Breast epithelium (tissue), 4 donors: ENCODE data around the gene CEP55. TPM values are rescaled to one million over a fixed set of nuclear protein-coding genes. Genes with fewer than 3 reads are reported as not detected.

Experiments used
- DNase-seq, 2 donors: peaks; one replicate each; pipeline ENCODE4 v3.0.0-alpha.2; 2019; ENCODE audit warnings: low spot score in 2 of 2
- H3K27ac ChIP-seq, 2 donors: fragments of 200-600 bp; sonication (generic) in 1 of 2; one replicate each; pipeline ENCODE4 v1.5.1; 2016 to 2019; ENCODE audit warnings: mild to moderate bottlenecking in 1 of 2
- H3K27me3 ChIP-seq, 2 donors: fragments of 200-600 bp; sonication (generic) in 1 of 2; one replicate each; pipeline versions ENCODE4 v1.5.1 to v1.6.0; 2017 to 2019; ENCODE audit warnings: control low read depth in 1 of 2, mild to moderate bottlenecking in 1 of 2
- H3K36me3 ChIP-seq: fragments of 200-600 bp; one replicate; pipeline ENCODE4 v1.5.1; 2019
- H3K4me1 ChIP-seq, 2 donors: fragments of 200-600 bp; sonication (generic); one replicate each; pipeline ENCODE4 v1.5.1; 2016 to 2019; ENCODE audit warnings: control low read depth in 1 of 2
- H3K4me3 ChIP-seq, 3 donors: fragments of 200-600 bp; sonication (generic); 1 replicate in 2 of 3; 2 replicates in 1 of 3; pipeline ENCODE4 v1.5.1; 2016 to 2019; ENCODE audit warnings: mild to moderate bottlenecking in 3 of 3, moderate library complexity in 2 of 3
- H3K9me3 ChIP-seq, 2 donors: fragments of 200-600 bp; sonication (generic) in 1 of 2; one replicate each; pipeline ENCODE4 v1.5.1; 2016 to 2019; ENCODE audit warnings: control low read depth in 1 of 2
- CTCF ChIP-seq, 3 donors: fragments of 450-650 bp; IDR thresholded peaks; one replicate each; pipeline ENCODE4 v1.5.1; 2016 to 2017; ENCODE audit warnings: antibody characterized with exemption in 3 of 3, mild to moderate bottlenecking in 3 of 3, moderate library complexity in 3 of 3
- POLR2A ChIP-seq: fragments of 450-650 bp; IDR thresholded peaks from one replicate; pipeline ENCODE4 v1.6.1; 2016; ENCODE audit warnings: antibody characterized with exemption, mild to moderate bottlenecking, moderate library complexity
- POLR2AphosphoS5 ChIP-seq, 3 donors: sonication (generic); formaldehyde crosslinking; IDR thresholded peaks; one replicate each; pipeline ENCODE4 v1.6.1; 2017; ENCODE audit warnings: antibody characterized with exemption in 3 of 3
- intact Hi-C: fragments of 100-400 bp; cut with DNase I; formaldehyde crosslinking; loops from one replicate; pipeline ENCODE4 v1.15.1; 2023; ENCODE audit warnings: low total_unique reads
- total RNA-seq, 3 donors: library from RNA; depleted of rRNA; stranded (reverse); fragments of >200 nt; gene quantifications; one replicate each; pipeline ENCODE4 v1.1.0, GENCODE V29; 2016

The CEP55 gene
- total RNA-seq, 3 donors from 2014 or later = 0.33 to 2.1 (median 0.73) TPM

- Histone ChIP-seq H3K4me3 (no peak overlapping the region), H3K27ac (peak overlapping the region; percentile 77 to 97), H3K4me1 (peaks cover 0 to 31% of the 10 kb centered on the region in 2 donors), H3K27me3 (no peaks in the 10 kb centered on the region), H3K36me3 (no peaks in the 10 kb centered on the region), H3K9me3 (no peaks in the 10 kb centered on the region)
- TF ChIP-seq POLR2AphosphoS5 (IDR thresholded peaks at IDR 0.05) = no peak
- TF ChIP-seq CTCF (IDR thresholded peaks at IDR 0.05) = no peak
- no peak for TF ChIP-seq POLR2A
- no peak for DNase-seq
- intact Hi-C loops = no loop called here
Measured at GRCh38 chr10:93475871-93476270, 20.5 kb upstream of the CEP55 start.

- no peak overlapping the region for H3K4me3 ChIP-seq
- H3K27me3 ChIP-seq = no peaks in the 10 kb centered on the region
- no peaks in the 10 kb centered on the region for H3K36me3 ChIP-seq
- no peak for TF ChIP-seq POLR2A
- TF ChIP-seq POLR2AphosphoS5 (IDR thresholded peaks at IDR 0.05) = no peak
- TF ChIP-seq CTCF (IDR thresholded peaks at IDR 0.05) = no peak
- H3K9me3 ChIP-seq = no peaks in the 10 kb centered on the region
- H3K27ac ChIP-seq = peak overlapping the region in 1 of 2 donors; percentile 77
- intact Hi-C loops = no loop called here
- DNase-seq = no peak
- peaks cover 0 to 23% of the 10 kb centered on the region in 2 donors for H3K4me1 ChIP-seq
Measured at GRCh38 chr10:93476756-93477155, 19.7 kb upstream of the CEP55 start.

GRCh38 chr10:93478873-93479272 lies 17.5 kb upstream of the CEP55 start:
- Histone ChIP-seq H3K36me3 (no peaks in the 10 kb centered on the region), H3K4me1 (peaks cover 0 to 13% of the 10 kb centered on the region in 2 donors), H3K9me3 (no peaks in the 10 kb centered on the region), H3K27me3 (no peaks in the 10 kb centered on the region), H3K4me3 (peak overlapping the region in 2 of 3 donors; percentile 16 to 66), H3K27ac (peak overlapping the region; percentile 73 to 97)
- no peak for TF ChIP-seq POLR2AphosphoS5 (IDR thresholded peaks at IDR 0.05)
- TF ChIP-seq CTCF (IDR thresholded peaks at IDR 0.05) = no peak
- no peak for TF ChIP-seq POLR2A
- intact Hi-C loops = no loop called here
- DNase-seq = no peak

- peak overlapping the region; percentile 87 to 97 for H3K27ac ChIP-seq
- no peaks in the 10 kb centered on the region for H3K36me3 ChIP-seq
- H3K4me1 ChIP-seq = peaks cover 0 to 9% of the 10 kb centered on the region in 2 donors
- H3K27me3 ChIP-seq = no peaks in the 10 kb centered on the region
- no peak for DNase-seq
- H3K4me3 ChIP-seq = peak overlapping the region; percentile 52 to 66 (median 65)
- no peaks in the 10 kb centered on the region for H3K9me3 ChIP-seq
- TF ChIP-seq POLR2AphosphoS5 (IDR thresholded peaks at IDR 0.05) (no peak), CTCF (IDR thresholded peaks at IDR 0.05) (no peak), POLR2A (no peak)
- intact Hi-C loops = loop anchor here (2.0 to 5.0 kb wide), 2 partner anchors 44 to 105 kb away; no protein-coding TSS in a partner anchor
Measured at GRCh38 chr10:93481637-93482144, 14.7 kb upstream of the CEP55 start.

GRCh38 chr10:93482145-93482834 lies 14.1 kb upstream of the CEP55 start, which contains the start of gene MYOF:
Gene MYOF, minus strand, starts transcription at chr10:93482334. Its CDS starts 140 bp downstream, at chr10:93482194.
- H3K4me3 ChIP-seq = peak within 1 kb of the TSS; percentile 52 to 66 (median 65)
- H3K4me1 ChIP-seq = peaks cover 0 to 9% of the 10 kb centered on the region in 2 donors
- H3K27me3 ChIP-seq = no peaks in the 10 kb centered on the region
- peak within 1 kb of the TSS; percentile 87 to 97 for H3K27ac ChIP-seq
- peak; percentile 37 to 78 (median 72) for TF ChIP-seq CTCF (IDR thresholded peaks at IDR 0.05)
- peak; percentile 81 for TF ChIP-seq POLR2A
- TF ChIP-seq POLR2AphosphoS5 (IDR thresholded peaks at IDR 0.05) = peak; percentile 80 to 95 (median 85)
- intact Hi-C loops = loop anchor here (2.0 to 5.0 kb wide), 2 partner anchors 45 to 105 kb away; no protein-coding TSS in a partner anchor
- H3K9me3 ChIP-seq = no peaks in the 10 kb centered on the region
- peak; percentile 69 to 84 for DNase-seq
- H3K36me3 ChIP-seq = no peaks in the 10 kb centered on the region
